Retinal pigment epithelial cell (primary cell): ENCODE data around the gene KLHDC7A.

Source experiments
- DNase-seq: peaks from one replicate; pipeline ENCODE4 v3.0.0-alpha.2; 2010; ENCODE audit warnings: low read depth
- H3K4me3 ChIP-seq: 2 replicates; pipeline ENCODE4 v1.5.1; 2011; ENCODE audit warnings: mild to moderate bottlenecking, low read length, control low read depth, moderate library complexity
- TF ChIP-seq, protein P1 (sequence below): conservative IDR thresholded peaks from 2 replicates; pipeline ENCODE4 v1.5.1; 2011; ENCODE audit warnings: low read depth, low read length, control low read depth, inconsistent platforms

Gene KLHDC7A

DNA sequence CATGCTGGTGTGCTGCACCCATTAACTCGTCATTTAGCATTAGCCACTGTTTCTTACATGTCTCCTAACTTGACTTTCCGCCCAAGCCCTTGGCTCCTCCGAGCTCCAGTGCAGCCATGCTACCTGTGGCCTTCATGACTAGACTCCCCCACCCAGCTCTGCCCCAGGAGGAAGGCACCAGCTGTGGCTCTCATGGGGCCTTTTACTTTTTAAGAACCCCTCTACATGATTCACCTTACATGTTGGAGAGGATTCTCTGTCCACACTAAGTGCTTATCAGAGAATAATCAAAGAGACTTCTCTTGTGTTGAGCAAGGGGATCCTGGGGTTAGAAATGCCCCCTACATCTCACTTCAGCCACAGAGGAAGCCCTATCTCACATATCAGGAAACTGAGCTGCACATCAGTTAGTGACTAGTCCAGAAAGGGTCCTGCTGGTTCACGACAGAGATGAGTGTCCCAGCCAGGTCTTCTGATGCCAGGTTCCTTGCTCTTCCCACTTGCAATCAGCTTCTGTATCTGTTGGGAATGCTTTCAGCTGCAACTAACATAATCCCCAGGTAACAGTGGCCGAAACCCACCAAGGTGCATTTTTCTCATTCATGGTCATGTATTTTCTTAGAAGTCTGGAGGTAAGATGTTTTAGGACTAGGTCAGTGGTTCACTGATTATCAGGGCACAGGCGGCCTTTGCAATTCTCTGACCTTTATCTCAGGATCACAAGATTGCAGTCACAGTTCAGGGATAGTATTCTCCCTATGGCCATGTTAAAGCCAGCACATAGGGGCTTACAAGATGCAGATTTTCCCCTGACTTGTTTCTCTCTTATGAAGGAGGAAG lies 45.9 kb downstream of the KLHDC7A start:
- TF ChIP-seq, protein P1, sequence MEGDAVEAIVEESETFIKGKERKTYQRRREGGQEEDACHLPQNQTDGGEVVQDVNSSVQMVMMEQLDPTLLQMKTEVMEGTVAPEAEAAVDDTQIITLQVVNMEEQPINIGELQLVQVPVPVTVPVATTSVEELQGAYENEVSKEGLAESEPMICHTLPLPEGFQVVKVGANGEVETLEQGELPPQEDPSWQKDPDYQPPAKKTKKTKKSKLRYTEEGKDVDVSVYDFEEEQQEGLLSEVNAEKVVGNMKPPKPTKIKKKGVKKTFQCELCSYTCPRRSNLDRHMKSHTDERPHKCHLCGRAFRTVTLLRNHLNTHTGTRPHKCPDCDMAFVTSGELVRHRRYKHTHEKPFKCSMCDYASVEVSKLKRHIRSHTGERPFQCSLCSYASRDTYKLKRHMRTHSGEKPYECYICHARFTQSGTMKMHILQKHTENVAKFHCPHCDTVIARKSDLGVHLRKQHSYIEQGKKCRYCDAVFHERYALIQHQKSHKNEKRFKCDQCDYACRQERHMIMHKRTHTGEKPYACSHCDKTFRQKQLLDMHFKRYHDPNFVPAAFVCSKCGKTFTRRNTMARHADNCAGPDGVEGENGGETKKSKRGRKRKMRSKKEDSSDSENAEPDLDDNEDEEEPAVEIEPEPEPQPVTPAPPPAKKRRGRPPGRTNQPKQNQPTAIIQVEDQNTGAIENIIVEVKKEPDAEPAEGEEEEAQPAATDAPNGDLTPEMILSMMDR = no peak
- no peak for DNase-seq
- no peak overlapping the region for H3K4me3 ChIP-seq

DNA sequence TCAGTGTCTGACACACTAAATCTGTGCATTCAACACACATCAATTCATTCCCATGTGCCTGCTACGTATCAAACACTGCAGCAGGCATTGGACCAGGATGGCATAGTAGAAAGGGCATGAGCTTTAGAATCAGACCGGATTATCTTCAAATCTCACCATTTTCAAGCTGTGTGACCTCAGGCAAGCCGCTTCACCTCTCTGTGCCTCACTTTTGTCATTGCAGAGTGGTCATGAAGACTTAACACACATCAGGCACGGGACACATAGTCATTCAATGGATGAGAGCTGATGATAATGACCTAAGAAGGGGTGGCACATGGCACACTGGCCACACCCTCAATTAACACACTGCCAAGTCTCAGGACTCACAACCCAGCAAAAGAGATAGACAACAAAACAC lies 46.8 kb downstream of the KLHDC7A start:
- no peak overlapping the region for H3K4me3 ChIP-seq
- no peak for DNase-seq
- TF ChIP-seq, protein P1 = no peak

DNA sequence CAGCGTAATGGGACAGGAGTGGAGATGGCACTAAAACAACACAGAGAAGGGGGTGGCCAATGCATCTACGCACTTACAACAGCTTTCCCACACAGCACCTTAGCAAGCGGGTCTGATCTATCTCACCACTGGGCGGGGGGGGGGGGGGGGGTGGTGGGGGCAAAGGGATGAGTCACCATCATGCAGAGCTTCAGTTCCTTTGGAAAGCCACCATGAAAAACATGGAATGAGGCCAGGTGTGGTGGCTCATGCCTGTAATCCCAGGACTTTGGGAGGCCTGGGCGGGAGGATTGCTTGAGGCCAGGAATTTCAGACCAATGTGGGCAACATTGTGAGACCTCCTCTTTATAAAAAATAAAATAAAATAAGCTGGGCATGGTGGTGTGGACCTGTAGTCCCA lies 47.2 kb downstream of the KLHDC7A start:
- TF ChIP-seq, protein P1 = no peak
- DNase-seq = no peak

DNA sequence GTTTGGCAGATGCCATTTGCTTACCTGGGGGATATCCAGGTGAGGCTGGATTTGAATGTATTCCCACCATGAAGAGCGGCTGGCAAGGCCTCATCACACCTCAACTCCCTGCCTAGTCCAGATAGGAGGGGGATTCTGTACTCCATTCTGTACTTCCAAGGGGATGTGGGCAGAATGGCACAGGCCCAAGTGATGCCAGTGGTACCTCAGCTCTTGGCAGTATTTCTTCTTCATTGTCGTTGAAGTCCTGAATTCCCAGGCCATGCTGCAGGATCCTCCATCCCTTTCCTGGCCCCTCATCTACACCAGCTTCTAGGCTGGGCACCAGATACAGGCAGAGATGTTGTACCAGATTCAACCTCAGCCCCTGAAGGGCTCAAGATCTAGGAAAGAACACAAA lies 47.9 kb downstream of the KLHDC7A start:
- no peak overlapping the region for H3K4me3 ChIP-seq
- TF ChIP-seq, protein P1 = no peak
- no peak for DNase-seq

More for the DNA sequence above, 47.2 kb downstream of the KLHDC7A start:
- H3K4me3 ChIP-seq = no peak overlapping the region

DNA sequence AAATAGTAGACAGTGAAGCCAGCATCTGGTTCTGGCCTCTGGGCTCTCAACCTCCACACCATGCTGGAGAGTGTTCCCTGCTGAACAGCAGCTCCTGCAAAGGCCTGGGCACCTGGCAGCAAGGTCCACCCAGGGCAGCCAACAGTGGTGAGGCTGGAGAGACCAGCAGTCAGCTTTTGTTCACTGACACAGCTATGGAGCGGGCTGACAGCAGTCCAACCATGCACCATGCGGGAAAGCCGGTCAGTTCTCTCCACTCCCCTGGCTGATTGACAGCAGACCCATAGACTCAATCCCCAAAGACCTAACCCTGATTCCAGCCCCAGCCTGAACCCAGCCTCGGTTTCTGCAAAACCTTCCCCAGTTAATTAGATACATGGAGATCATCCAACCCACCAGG lies 49.0 kb downstream of the KLHDC7A start:
- TF ChIP-seq, protein P1 = no peak
- no peak overlapping the region for H3K4me3 ChIP-seq
- no peak for DNase-seq

DNA sequence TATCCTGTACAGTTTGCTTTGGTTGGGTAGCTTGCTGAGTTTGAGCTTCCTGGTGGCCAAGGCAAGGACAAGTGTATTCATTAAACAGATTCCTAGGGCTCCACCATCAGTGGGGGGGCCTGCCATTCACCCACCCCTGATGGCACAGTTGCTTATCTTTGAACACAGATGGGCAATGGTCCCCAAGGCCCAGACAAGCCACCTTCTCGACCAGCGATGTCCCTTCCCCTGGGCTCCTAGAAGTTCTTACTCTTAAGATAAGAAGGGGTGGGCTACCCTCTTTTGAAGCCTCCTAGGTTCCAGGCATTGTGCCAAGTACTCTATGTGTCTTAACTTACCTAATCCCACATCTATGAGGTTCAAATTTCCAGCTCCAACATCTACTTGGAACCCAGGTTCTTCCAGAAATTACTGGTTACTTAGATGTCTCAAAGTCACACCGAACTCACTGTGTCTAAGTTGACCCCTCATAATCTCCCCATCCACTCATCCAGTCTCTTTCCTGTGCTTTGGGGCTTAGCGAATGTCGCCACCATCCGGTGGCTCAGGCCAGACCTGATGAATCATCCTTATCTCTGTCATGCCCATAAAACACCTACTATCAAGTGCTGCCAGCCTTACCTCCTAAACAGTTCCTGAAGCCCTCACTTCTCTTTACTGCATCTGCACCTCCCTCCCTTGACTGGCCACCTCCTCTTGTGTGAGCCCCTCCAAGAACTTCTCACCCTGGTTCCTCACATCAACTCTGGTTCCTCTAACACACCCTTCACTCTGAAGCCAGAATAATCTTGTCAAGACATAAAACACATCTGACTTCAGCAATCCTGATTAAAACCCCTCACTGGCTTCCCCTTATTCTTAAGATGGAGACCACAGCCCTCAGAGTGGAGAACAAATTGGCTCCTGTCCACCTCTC lies 50.1 kb downstream of the KLHDC7A start:
- no peak for DNase-seq
- TF ChIP-seq, protein P1 = no peak
- H3K4me3 ChIP-seq = no peak overlapping the region
